ENCODE measurements around the gene TNFRSF8.

TNFRSF8 gene

DNA sequence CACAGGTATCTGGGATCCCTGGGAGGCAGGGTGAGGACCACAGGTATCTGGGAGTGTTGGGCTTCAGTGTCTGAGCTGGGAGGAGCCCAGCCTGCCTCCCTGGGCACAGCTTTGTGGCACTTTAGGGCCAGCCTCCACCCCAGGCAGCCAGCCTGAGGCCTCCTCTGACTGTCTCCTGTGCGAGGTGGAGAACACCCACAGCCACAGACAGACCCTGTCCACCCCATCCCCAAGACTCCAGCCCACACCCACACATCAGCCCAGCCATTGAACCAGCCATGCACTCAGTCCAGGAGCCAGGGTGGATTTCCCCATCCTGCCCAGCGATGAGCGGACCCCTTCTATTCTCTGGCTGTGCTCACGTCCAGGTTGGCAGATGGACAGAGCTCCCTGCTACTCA lies 81.9 kb downstream of the TNFRSF8 start:
- DNase-seq, result no peak

DNA sequence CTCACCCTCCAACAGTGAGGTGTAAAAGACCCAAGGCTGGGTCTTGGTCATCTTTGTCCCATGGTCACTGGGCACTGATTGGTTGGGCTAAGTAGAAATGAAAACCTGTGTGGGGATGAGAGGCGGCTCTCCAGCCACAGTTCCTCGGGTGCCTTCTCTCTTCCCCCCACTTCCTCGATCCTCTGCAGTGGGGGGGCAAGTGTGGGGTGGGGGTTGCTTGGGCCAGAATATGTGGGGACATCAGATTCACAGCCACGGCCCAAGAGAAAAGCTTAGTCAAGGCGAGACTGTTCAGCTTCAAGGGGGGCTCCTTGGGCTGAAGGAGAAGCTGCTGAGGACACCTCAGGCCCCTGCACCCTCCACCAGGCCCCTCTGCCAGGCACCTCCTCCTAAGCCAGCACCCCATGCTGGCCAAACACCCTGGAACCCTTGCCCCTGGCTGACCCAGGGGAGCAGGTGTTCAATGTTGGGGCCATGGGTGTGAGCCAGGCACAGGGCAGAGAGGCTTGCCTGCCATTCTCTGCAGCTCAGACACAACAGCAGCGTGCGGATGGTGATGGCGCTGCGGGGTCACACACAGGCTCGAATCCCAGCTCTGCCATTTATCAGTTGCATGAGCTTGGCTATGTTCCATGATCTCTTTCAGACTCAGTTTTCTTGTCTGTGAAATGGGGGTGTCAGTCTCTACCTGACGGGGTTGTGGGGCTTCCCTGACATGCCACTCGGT lies 82.7 kb downstream of the TNFRSF8 start:
- no peak for DNase-seq

GRCh38 chr1:12146343-12147112 lies 83.4 kb downstream of the TNFRSF8 start:
- DNase-seq, result no peak

GRCh38 chr1:12147201-12147701 lies 84.1 kb downstream of the TNFRSF8 start:
- no peak for DNase-seq

DNA sequence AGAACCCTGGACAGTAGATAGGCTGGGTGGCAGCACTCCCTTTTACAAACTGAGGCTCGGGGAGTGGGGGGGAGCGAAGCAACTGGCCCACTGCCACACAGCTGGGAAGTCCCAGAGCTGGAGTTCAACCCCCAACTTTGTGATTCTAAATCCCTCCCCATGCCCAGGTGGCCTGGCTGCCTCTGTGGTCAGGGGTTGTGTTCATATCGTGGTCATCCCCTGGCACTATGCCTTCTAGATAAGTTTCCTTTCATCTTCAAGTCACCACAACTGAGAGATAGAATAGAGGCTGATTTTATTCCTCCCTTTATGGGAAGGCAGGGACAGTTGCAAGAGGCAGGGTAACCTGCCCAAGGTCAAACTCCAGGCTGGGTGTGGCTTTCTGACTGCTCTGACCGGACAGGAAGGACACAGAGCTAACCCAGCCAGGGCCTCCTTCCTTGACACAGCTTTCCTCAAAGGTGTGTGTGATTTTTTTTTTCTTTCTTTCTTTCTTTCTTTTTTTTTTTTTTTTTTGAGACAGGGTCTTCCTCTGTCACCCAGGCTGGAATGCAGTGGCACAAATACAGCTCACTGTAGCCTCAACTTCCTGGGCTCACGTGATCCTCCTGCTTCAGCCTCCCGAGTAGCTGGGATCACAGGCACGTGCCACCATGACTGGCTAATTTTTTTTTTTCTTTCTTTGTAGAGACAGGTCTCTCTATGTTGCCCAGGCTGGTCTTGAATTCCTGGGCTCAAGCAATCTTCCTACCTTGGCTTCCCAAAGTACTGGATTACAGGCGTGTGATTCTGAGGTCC lies 85.3 kb downstream of the TNFRSF8 start:
- no peak for DNase-seq

DNA sequence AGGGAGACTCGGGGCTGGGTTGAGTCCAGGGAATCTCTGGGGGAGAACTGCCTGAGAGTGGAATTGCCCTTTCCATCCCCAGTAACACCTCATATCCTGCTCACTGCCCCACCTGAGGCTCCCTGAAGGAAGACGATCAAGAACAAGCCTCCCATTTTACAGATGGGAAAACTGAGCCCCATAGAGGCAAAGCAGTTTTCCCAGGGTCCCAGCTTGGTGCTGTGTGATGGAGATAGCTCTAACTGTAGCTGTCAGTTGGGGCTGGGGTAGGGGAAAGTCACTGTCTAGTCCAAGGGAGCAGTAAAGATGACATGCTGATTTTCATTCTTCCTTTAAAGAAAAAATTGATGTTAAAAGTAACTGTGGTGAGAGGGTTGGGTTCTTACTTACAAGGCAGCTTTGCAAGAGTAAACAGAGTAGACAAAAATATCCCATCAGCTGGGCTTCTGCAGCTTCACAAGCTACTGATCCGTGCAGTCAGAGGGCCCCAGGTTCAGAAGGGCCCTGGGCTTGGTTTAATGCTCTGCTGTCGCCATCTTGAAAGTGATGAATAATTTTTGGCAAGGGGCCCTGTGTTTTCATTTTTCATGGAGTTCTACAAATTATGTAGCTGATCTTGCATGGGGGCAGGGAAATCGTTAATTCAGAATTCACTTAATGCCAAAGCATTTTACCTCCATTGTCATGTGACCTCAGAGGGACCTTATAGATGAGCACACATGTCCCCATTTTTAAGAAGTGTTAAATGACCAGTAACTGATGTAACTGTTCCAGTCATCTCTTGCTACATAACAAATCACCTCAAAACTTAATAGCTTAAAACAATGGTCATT lies 86.1 kb downstream of the TNFRSF8 start:
- no peak for DNase-seq

- no peak for DNase-seq
Observed at GRCh38 chr1:12149791-12150175, 86.7 kb downstream of the TNFRSF8 start.

DNA sequence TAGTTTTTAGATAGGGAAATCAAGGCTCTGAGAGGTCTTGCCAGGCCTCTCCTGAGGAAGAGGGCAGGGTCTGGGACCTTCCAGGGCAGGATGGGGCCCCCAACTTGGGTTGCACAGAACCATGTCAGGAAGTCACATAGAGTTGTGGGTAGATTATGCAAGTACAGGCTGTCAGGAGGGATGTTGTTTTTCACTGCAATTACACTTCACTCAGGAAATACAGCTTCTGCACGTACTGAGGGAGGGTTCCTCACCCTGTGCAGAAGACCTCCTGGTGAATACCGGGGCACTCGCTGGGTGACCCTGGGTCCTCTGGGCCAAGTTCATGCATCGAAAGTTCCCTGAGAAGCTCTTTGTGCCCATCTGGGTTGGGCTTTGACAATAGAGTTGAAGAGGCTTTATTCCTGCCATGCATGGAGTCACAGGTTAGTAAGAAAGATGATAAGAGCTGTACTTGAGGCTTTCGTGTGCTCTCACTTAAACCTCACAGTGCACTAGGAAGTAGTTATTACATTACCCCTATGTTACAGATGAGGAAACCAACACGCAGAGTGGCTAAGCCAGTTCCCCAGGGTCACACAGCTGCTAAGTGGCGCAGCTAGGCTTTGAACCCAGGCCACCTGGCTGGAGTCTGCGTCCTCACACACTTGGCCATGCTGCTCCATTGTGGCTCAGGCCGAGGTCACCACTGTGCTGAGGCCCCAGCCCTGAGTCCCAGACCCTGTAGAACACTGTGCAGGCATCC lies 87.5 kb downstream of the TNFRSF8 start:
- no peak for DNase-seq

- DNase-seq, result no peak
Observed at GRCh38 chr1:12151465-12151864, 88.4 kb downstream of the TNFRSF8 start.

DNA sequence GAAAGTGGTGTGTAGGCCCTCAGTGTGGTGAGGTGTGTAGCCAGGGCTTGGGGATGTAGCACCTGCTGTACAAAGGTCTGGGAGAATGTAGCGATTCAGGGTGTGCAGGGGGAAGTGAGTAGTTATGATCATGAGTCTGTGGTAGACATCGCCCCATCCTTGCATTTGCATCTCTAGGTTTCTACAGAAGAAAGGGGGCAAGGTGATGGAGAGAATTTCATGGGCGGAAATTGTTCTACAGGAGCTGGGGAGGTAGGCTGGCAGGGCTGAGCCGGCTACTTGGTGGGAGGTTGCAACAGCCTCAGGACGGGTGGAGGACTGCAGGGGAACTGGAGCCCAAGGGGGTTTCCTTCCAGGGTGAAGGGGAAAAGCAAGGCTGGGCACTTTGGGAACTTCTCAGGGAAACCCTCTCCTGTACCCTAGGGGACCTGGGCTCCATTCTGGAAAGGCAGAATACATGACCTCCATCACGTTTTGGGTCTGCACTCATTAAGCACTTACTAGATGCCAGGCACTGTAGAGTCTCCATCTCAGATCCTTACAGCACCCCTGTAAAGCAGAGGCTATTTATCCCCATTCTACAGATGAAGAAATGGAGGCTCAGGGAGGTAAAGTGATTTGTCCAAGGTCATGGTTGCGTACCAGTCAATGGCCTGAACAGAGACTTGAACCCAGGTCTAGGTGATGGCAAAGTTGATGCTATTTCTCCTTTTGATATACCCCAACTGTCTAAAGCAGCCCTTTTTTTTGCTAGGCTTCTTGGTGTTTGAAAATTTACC lies 89.2 kb downstream of the TNFRSF8 start:
- no peak for DNase-seq

DNA sequence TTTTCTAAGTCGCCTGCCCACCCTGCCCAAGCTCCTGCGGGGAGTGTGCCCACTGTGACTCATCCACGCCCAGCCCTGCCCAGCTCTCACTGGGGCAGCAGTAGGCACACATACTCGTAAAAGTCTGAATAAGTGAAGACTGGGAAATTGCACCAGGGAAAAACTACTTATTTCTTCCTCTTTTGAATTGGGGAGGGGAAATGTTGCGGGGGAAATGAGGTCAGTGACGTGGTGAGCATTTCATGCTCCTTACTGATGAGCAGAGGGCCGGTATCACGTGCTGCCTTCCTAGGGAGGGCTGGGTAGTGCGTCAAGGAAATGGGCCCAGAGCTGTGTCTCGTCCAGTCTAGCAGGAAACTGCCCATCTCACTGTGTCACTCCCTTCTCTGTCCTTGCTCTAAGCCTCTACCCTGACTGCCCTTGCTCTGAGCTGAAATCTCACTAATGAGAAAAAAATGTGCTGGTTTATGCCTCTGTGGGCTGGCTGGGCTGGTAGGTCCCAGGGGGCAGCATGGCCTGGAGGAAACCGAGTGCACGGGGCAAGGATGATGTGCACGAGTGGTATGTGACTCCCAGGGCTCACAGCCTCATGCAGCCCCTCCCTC lies 90.2 kb downstream of the TNFRSF8 start:
- DNase-seq, result no peak

DNA sequence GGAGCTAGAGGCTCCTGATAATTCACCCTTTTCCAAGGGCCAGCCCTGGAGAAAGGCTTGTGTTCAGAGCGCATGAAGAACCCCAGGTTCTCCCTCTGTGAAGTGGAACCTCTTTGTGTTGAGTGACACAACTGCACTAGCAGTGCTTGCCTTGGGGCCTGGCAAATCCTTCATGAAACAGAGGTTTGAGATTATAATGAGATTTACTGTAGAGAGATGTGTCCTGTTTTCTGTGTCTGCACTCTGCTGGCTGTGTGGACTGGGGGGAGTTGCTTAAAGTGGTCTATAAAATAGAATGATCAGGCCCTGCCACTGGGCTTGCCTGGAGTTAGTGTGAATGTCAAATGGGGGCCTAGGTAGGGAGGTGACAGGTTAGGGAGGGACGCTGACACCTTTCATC lies 92.2 kb downstream of the TNFRSF8 start:
- DNase-seq, result no peak

DNA sequence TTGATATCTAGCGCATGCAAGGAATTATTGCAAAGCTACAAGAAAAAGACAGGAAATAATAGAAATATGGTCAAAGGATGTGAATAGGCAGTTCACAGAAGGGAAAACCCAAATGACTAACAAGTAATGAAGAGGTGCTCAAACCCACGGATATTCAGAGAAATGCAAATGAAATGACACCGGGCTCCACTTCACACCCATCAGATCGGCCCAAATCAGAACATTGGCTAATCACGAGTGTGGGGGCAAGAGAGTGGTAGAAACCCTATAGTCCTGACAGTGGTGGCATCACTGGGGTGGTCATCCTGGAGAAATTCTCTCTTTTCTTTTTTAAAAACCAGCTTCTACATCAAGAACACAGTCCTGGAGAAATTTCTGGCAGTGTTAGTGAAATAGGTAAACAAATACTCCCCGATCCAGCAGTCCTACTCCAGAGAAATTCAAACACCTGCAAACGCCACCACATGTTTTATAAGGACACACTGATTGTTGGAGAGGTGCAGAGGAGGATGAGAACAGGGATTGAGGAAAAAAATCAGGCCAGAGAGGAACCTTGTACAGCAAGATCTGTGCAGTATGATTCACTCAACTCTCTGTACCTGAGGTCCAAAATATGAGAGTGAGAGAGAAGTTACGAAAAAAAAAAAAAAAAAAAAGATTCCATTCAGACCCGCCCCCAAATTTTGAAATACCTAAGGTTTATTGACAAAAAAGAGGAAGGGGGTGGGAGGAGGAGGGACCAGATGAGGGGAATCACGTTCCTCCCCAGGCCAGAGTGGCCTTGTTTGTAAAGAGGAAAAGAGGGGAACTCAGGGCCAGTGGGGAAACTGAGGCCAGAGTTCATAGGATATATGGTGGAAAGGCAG lies 94.5 kb downstream of the TNFRSF8 start:
- no peak for DNase-seq

- no peak for DNase-seq
Observed at GRCh38 chr1:12158357-12159092, 95.4 kb downstream of the TNFRSF8 start.

DNA sequence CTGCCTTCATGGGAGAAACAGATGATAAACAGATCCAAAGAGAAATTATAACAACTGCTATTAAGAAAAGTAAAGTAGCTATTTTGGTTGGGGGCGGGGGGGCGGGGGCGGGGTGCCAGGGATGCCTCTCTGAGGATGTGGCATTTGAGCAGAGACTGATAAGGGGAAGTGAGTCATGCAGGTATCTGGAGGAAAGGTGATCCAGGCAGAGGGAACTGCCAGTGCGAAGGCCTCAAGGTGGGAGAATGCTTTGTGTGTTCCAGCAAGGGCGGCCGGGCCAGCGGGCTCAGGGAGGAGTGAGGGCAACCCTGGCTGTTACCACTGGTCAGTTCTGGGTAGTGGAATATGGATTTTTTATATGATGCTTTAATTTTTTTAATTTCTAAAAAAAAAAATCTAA lies 96.7 kb downstream of the TNFRSF8 start:
- no peak for DNase-seq

DNA sequence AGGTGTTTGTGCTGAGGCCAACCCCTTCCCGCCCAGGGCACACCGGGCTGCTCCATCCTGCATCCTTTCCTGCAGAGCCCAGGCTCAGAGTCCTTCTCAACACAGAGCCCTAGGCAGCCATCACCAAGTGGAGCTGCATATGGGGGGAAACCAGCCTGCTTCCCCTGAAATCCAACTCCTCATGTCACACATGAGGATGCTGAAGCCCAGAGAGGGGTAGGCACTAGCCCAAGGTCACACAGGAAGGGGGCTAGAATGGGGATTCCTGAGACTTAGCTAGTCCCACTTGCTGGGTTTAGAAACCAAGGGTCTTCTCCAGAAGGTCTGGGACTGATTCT lies 98.2 kb downstream of the TNFRSF8 start:
- no peak for DNase-seq

DNA sequence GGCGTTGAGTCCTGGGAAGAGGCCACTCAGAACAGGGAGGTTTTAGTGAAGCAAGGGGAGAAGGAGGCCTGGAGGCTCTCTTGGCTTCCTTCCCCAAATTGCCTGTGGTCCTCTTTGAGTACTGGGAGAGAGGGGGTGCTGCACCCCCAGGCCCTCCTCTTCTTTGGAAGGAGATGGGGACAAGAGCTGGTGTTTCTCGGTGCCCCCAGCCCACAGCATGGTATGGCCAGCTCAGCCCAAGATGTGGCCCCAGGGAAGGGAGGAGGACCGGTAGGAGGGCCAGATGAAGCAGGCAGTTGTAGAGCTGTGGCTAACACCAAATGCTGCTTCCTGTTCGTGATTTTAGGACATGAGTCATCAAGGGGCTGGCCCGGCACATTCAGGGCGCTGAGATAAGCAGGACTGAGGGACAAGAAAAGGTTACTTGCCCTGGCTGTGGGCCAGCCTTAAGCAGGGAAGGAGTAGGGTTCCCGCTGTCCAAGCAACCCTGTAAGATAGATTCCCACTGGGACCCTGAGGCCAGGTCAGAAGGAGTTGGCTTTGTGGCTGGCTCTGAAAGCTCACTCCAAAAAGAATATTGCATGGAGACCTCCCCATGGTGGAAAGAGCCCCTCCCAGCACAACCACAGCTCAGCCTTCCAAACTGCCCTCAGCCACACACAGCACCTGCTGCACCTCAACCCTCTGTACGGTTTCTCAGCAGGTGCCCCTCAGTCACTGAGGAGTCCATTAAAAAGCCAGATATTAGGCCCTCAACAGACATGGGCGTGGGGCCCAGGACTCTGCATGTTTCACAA lies 98.8 kb downstream of the TNFRSF8 start:
- peak; percentile 74 for DNase-seq

All from activated CD4-positive, CD25-positive, alpha-beta regulatory T cell treated with anti-CD3 and anti-CD28 coated beads, Interleukin-2, amount 50 U/mL, for 72 hours (primary cell).